Mucosa of descending colon (tissue), 3 donors: ENCODE data around the gene FKBP1B. TPM values are rescaled to one million over a fixed set of nuclear protein-coding genes. Genes with fewer than 3 reads are reported as not detected.
A peak's percentile ranks its signal among the peaks of the same experiment; 100 is the strongest.

Experiments used
- ATAC-seq: fragments of 200-7000 bp; cut with Tn5 transposase; one replicate; pipeline ENCODE4 v1.9.1; 2020; ENCODE audit warnings: mild to moderate bottlenecking, moderate library complexity
- DNase-seq, 3 donors: peaks; one replicate each; pipeline ENCODE4 v3.0.0-alpha.2; 2020
- H3K36me3 ChIP-seq: fragments of 200-600 bp; one replicate; pipeline ENCODE4 v1.8.0; 2021; ENCODE audit warnings: low read depth, mild to moderate bottlenecking
- H3K4me1 ChIP-seq: fragments of 200-600 bp; one replicate; pipeline ENCODE4 v1.8.0; 2021; ENCODE audit warnings: low read depth, mild to moderate bottlenecking
- H3K4me3 ChIP-seq: fragments of 200-600 bp; one replicate; pipeline ENCODE4 v1.8.0; 2021; ENCODE audit warnings: mild to moderate bottlenecking
- H3K9me3 ChIP-seq: fragments of 200-600 bp; one replicate; pipeline ENCODE4 v1.8.0; 2021; ENCODE audit warnings: mild to moderate bottlenecking
- CTCF ChIP-seq: fragments of 200-600 bp; IDR thresholded peaks from one replicate; pipeline ENCODE4 v1.8.0; 2022; ENCODE audit warnings: antibody characterized with exemption, mild to moderate bottlenecking
- intact Hi-C, 2 donors: fragments of 100-400 bp; cut with DNase I in 1 of 2; cut with micrococcal nuclease in 1 of 2; formaldehyde crosslinking; loops; one replicate each; pipeline versions ENCODE4 v1.11.0 to v1.11.1; 2022; cut with DNase I, micrococcal nuclease
- total RNA-seq, 3 donors: library from RNA; stranded (reverse); fragmentation: NEBNext Ultra II Directional in 2 of 3; extraction: Animal tissue kit (Norgen Biotek cat#: 25700) in 2 of 3; gene quantifications; one replicate each; pipeline versions ENCODE4 v1.2.1 to v1.2.4, GENCODE V29; 2021 to 2023
- donor health status: DM: no; HTN: no; CAD: no; lungs with moderate emphysema.
- donor health status: DM: no; HTN: no; CAD: no.
- donor health status: DM: no; HTN: yes; CAD: no.

Gene FKBP1B
- total RNA-seq, 3 donors from 2014 or later = 7.2 to 14.7 (median 8.2) TPM

- Histone ChIP-seq H3K4me1 (peaks cover 6% of the 10 kb centered on the region), H3K4me3 (no peak overlapping the region), H3K9me3 (no peaks in the 10 kb centered on the region), H3K36me3 (no peaks in the 10 kb centered on the region)
- intact Hi-C loops = no loop called here
- no peak for DNase-seq
- no peak for ATAC-seq
- no peak for TF ChIP-seq CTCF
Observed at GRCh38 chr2:24045511-24046508, 3.7 kb upstream of the FKBP1B start.

GRCh38 chr2:24046599-24046929, 3.0 kb upstream of the FKBP1B start:
- intact Hi-C loops = no loop called here

GRCh38 chr2:24046930-24047702, 2.4 kb upstream of the FKBP1B start, which contains the start of gene WDCP:
Gene WDCP, minus strand, starts transcription at chr2:24047391. Its CDS starts 7,897 bp downstream, at chr2:24039494.
- no peaks in the 10 kb centered on the region for H3K36me3 ChIP-seq
- intact Hi-C loops = no loop called here

More at GRCh38 chr2:24046599-24046929, 3.0 kb upstream of the FKBP1B start:
- Histone ChIP-seq H3K4me1 (peaks cover 6% of the 10 kb centered on the region), H3K4me3 (no peak overlapping the region), H3K36me3 (no peaks in the 10 kb centered on the region), H3K9me3 (no peaks in the 10 kb centered on the region)
- no peak for DNase-seq
- no peak for ATAC-seq
- no peak for TF ChIP-seq CTCF

GRCh38 chr2:24047703-24048033, 1.9 kb upstream of the FKBP1B start:
- intact Hi-C loops = no loop called here
- Histone ChIP-seq H3K4me3 (no peak overlapping the region), H3K9me3 (no peaks in the 10 kb centered on the region), H3K36me3 (no peaks in the 10 kb centered on the region), H3K4me1 (peaks cover 6% of the 10 kb centered on the region)
- DNase-seq = peak in 1 of 3 donors; percentile 36
- ATAC-seq = no peak
- no peak for TF ChIP-seq CTCF

More at GRCh38 chr2:24046930-24047702, 2.4 kb upstream of the FKBP1B start, which contains the start of gene WDCP:
- peak; percentile 90 to 96 (median 96) for DNase-seq
- Histone ChIP-seq H3K4me3 (peak within 1 kb of the TSS; percentile 29), H3K4me1 (peaks cover 6% of the 10 kb centered on the region), H3K9me3 (no peaks in the 10 kb centered on the region)
- no peak for TF ChIP-seq CTCF
- ATAC-seq = peak; percentile 99

GRCh38 chr2:24048769-24049484, 614 bp upstream of the FKBP1B start:
- TF ChIP-seq CTCF = no peak
- intact Hi-C loops = no loop called here
- H3K4me1 ChIP-seq = peaks cover 6% of the 10 kb centered on the region
- DNase-seq (peak in 1 of 3 donors; percentile 5), ATAC-seq (no peak)
- no peaks in the 10 kb centered on the region for H3K36me3 ChIP-seq
- H3K9me3 ChIP-seq = no peaks in the 10 kb centered on the region
- no peak overlapping the region for H3K4me3 ChIP-seq
